Ishikawa (cell line): ENCODE results near the gene GRM7.

Source experiments
- CREB1 ChIP-seq: IDR thresholded peaks from 2 replicates; pipeline ENCODE4 v1.6.1; 2012; ENCODE audit warnings: low read depth
- EP300 ChIP-seq: IDR thresholded peaks from 2 replicates; pipeline ENCODE4 v1.6.1; 2012; ENCODE audit warnings: borderline replicate concordance
- RAD21 ChIP-seq: IDR thresholded peaks from 2 replicates; pipeline ENCODE4 v1.6.1; 2012; ENCODE audit warnings: low read depth
- TAF1 ChIP-seq: IDR thresholded peaks from 2 replicates; pipeline ENCODE4 v1.6.1; 2012; ENCODE audit warnings: low read depth, mild to moderate bottlenecking
- TCF12 ChIP-seq: IDR thresholded peaks from 2 replicates; pipeline ENCODE4 v1.6.1; 2012; ENCODE audit warnings: low read depth
- YY1 ChIP-seq: IDR thresholded peaks from 2 replicates; pipeline ENCODE4 v1.6.1; 2012; ENCODE audit warnings: low read depth
- TF ChIP-seq, protein P1 (sequence below): IDR thresholded peaks from 2 replicates; pipeline ENCODE4 v1.6.1; 2012; ENCODE audit warnings: low read depth, mild to moderate bottlenecking

DNA sequence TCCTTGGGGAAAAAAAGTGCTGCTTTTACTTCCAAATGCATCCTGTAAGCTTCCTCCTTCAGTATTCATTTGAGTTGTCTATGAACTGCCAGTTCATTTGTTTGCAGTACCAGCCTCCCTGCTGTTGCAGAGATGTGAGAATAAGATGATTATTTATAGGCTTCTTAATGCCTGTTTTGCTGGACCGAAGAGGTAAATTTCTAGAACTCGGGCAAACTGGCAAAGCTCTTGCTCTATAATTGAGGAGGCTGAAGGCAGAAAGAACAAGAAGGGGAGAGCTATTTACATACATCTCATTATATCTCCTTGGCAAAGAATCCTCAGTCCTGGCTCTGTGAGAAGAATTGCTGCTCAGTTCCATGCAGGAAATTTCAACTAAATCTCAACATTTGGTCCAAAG lies 790.4 kb downstream of the GRM7 start:
- TF ChIP-seq TAF1: no peak
- no peak for TF ChIP-seq CREB1
- TF ChIP-seq EP300: no peak
- TF ChIP-seq TCF12: no peak
- TF ChIP-seq, protein P1, sequence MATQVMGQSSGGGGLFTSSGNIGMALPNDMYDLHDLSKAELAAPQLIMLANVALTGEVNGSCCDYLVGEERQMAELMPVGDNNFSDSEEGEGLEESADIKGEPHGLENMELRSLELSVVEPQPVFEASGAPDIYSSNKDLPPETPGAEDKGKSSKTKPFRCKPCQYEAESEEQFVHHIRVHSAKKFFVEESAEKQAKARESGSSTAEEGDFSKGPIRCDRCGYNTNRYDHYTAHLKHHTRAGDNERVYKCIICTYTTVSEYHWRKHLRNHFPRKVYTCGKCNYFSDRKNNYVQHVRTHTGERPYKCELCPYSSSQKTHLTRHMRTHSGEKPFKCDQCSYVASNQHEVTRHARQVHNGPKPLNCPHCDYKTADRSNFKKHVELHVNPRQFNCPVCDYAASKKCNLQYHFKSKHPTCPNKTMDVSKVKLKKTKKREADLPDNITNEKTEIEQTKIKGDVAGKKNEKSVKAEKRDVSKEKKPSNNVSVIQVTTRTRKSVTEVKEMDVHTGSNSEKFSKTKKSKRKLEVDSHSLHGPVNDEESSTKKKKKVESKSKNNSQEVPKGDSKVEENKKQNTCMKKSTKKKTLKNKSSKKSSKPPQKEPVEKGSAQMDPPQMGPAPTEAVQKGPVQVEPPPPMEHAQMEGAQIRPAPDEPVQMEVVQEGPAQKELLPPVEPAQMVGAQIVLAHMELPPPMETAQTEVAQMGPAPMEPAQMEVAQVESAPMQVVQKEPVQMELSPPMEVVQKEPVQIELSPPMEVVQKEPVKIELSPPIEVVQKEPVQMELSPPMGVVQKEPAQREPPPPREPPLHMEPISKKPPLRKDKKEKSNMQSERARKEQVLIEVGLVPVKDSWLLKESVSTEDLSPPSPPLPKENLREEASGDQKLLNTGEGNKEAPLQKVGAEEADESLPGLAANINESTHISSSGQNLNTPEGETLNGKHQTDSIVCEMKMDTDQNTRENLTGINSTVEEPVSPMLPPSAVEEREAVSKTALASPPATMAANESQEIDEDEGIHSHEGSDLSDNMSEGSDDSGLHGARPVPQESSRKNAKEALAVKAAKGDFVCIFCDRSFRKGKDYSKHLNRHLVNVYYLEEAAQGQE: no peak
- no peak for TF ChIP-seq RAD21
- TF ChIP-seq YY1: no peak
